CD8-positive, alpha-beta memory T cell (primary cell): ENCODE results near the gene C14orf132. TPM values are rescaled to one million over a fixed set of nuclear protein-coding genes. Genes with fewer than 3 reads are reported as not detected.

Source experiments
- CTCF ChIA-PET: fragments of 350-600 bp; sonication (Branson Sonifier 250); formaldehyde crosslinking; loops from one replicate; lab custom pipeline; 2021; ENCODE audit warnings: antibody characterized with exemption; lab: Charles Lee
- POLR2A ChIA-PET: fragments of 350-600 bp; sonication (Branson Sonifier 250); formaldehyde crosslinking; loops from one replicate; lab custom pipeline; 2021; ENCODE audit warnings: antibody characterized with exemption; lab: Charles Lee
- DNase-seq, 5 donors: peaks; one replicate each; pipeline versions ENCODE4 v3.0.0 to v3.0.0-alpha.2; 2020 to 2022; ENCODE audit warnings: mixed read lengths in 1 of 5
- H3K27ac ChIP-seq: one replicate; pipeline ENCODE4 v1.7.0; 2013; ENCODE audit warnings: low read depth, mild to moderate bottlenecking, low read length, moderate library complexity
- H3K27me3 ChIP-seq: 2 replicates; pipeline ENCODE4 v1.7.0; 2013; ENCODE audit warnings: low read length, mild to moderate bottlenecking; ENCODE audit not compliant: insufficient read depth, poor library complexity, severe bottlenecking
- H3K36me3 ChIP-seq: 2 replicates; pipeline ENCODE4 v1.7.0; 2013; ENCODE audit warnings: mild to moderate bottlenecking, low read length, moderate library complexity; ENCODE audit not compliant: insufficient read depth
- H3K4me1 ChIP-seq: 2 replicates; pipeline ENCODE4 v1.7.0; 2013; ENCODE audit warnings: mild to moderate bottlenecking, low read length, moderate library complexity; ENCODE audit not compliant: insufficient read depth
- H3K4me3 ChIP-seq: 2 replicates; pipeline ENCODE4 v1.7.0; 2013; ENCODE audit warnings: mild to moderate bottlenecking, low read length
- H3K9me3 ChIP-seq: 2 replicates; pipeline ENCODE4 v1.7.0; 2013; ENCODE audit warnings: mild to moderate bottlenecking, low read length
- H3K27ac Mint-ChIP-seq, 8 donors: one replicate each; pipeline ENCODE4 v1.8.0; 2020 to 2021; ENCODE audit warnings: mixed read lengths in 8 of 8, mild to moderate bottlenecking in 6 of 8, inconsistent platforms in 3 of 8, moderate library complexity in 3 of 8
- H3K27me3 Mint-ChIP-seq, 2 donors: one replicate each; pipeline ENCODE4 v1.8.0; 2020 to 2021; ENCODE audit warnings: mixed read lengths in 2 of 2, mild to moderate bottlenecking in 1 of 2, moderate library complexity in 1 of 2
- H3K36me3 Mint-ChIP-seq, 3 donors: one replicate each; pipeline ENCODE4 v1.8.0; 2020 to 2021; ENCODE audit warnings: mixed read lengths in 3 of 3, inconsistent platforms in 1 of 3, mild to moderate bottlenecking in 1 of 3
- H3K4me1 Mint-ChIP-seq, 3 donors: one replicate each; pipeline ENCODE4 v1.8.0; 2020 to 2021; ENCODE audit warnings: mixed read lengths in 3 of 3, inconsistent platforms in 1 of 3, mild to moderate bottlenecking in 1 of 3
- H3K4me3 Mint-ChIP-seq, 7 donors: one replicate each; pipeline ENCODE4 v1.8.0; 2020 to 2021; ENCODE audit warnings: mixed read lengths in 7 of 7, mild to moderate bottlenecking in 6 of 7, moderate library complexity in 4 of 7, inconsistent platforms in 2 of 7
- H3K9me3 Mint-ChIP-seq, 5 donors: one replicate each; pipeline ENCODE4 v1.8.0; 2020 to 2022; ENCODE audit warnings: mixed read lengths in 5 of 5, mild to moderate bottlenecking in 3 of 5, moderate library complexity in 2 of 5, inconsistent platforms in 1 of 5
- polyA plus RNA-seq: library from polyadenylated mRNA; unstranded; fragments of 300-500 nt; fragmentation: Illumina TruSeq; gene quantifications from one replicate; pipeline ENCODE4 v1.2.3, GENCODE V29; 2021
- total RNA-seq, 2 experiments: library from RNA; stranded (reverse); gene quantifications; one replicate each; pipeline ENCODE4 v1.2.3, GENCODE V29; 2021

C14orf132 gene
- total and polyA plus RNA-seq, 3 experiments from 2014 or later = 0.29 to 0.61 (median 0.58) TPM

DNA sequence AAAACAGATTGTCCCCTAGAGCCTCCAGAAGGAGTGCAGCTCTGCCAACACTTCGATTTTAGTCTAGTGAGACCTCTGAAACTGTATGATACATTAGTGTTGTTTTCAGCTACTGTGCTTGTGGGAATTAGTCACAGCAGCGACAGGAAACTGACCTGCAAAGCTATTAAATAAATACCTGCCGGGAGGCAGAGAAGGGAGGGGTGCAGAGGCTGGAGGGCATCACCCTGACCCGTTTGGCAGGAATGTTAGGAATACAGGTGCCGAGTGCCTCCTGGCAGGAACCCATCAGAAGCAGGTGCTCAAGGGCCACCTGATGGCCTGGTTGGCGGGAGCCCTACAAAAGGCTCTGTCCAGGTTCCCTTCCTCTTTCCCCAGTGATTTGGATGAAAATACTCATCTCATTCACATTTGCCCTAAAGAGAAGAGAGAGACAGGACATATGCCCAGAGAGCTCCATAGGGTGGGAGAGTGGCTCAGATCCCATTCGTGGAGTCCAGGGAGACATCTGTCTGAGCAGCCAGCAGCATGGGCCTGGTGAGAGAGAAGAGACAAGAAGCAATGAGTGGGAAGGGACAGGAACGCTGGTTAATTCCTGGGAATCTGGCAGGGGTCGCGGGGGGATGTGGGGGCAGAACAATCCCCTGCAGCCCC lies 44.6 kb downstream of the C14orf132 start:
- no peaks in the 10 kb centered on the region for H3K4me1 Mint-ChIP-seq
- Histone ChIP-seq H3K27me3 (no peaks in the 10 kb centered on the region), H3K36me3 (no peaks in the 10 kb centered on the region), H3K9me3 (no peaks in the 10 kb centered on the region), H3K4me1 (no peaks in the 10 kb centered on the region), H3K4me3 (no peak overlapping the region), H3K27ac (no peak overlapping the region)
- CTCF ChIA-PET = interaction anchor here (1.5 kb wide), 1 partner anchor 15 kb away, joined by 4 read pairs; no protein-coding TSS in a partner anchor
- H3K4me3 Mint-ChIP-seq = no peak overlapping the region
- no peak for DNase-seq
- H3K27me3 Mint-ChIP-seq = peaks cover 18 to 39% of the 10 kb centered on the region in 2 donors
- no peak overlapping the region for H3K27ac Mint-ChIP-seq
- H3K36me3 Mint-ChIP-seq = no peaks in the 10 kb centered on the region
- POLR2A ChIA-PET = no interaction called here
- H3K9me3 Mint-ChIP-seq = peaks cover 0 to 5% (median 0%) of the 10 kb centered on the region in 5 donors

DNA sequence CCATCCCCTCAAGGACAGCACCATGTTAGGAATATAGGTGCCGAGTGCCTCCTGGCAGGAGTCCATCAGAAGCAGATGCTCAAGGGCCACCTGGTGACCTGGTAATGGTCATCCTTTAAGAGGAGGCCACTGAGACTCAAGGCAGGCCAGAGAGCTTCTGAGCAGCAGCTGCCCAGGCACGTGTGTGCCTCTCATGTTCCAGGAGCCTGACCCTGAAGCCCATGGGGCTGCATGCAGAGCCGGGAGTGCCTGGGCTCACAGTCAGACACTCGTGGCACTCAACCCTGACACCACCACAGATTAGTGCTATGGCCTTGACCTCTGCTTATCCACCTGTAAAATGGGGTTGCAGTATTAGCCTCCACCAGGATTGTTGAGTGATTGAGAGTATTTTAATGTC lies 45.6 kb downstream of the C14orf132 start:
- H3K4me3 ChIP-seq = no peak overlapping the region
- no peaks in the 10 kb centered on the region for H3K4me1 Mint-ChIP-seq
- no peak for DNase-seq
- H3K27me3 ChIP-seq = no peaks in the 10 kb centered on the region
- peaks cover 0 to 5% (median 0%) of the 10 kb centered on the region in 5 donors for H3K9me3 Mint-ChIP-seq
- no peaks in the 10 kb centered on the region for H3K4me1 ChIP-seq
- no peaks in the 10 kb centered on the region for H3K9me3 ChIP-seq
- H3K36me3 ChIP-seq = no peaks in the 10 kb centered on the region
- no peaks in the 10 kb centered on the region for H3K36me3 Mint-ChIP-seq
- H3K27me3 Mint-ChIP-seq = peaks cover 13 to 34% of the 10 kb centered on the region in 2 donors
- H3K4me3 Mint-ChIP-seq = no peak overlapping the region
- H3K27ac ChIP-seq = no peak overlapping the region
- ChIA-PET CTCF (no interaction called here), POLR2A (no interaction called here)
- H3K27ac Mint-ChIP-seq = no peak overlapping the region

DNA sequence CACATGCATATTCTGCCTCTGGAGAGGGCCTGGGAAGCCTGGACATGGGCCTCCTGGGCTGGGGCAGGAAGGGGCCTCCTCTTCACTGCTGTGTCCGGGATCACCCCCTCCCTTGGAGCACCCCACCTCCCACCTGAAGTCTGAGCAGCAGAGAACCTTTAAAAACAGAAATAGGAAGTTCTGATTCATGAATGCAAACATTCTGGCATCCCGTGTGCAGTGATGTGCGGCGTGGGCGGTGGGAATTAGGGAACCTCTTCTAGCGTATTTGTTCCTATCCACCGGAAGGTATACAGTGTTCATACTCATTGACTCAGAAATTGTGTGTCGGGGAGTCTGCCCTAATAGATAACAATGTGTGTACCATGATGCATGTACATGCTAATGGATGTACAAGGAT lies 46.2 kb downstream of the C14orf132 start:
- Histone ChIP-seq H3K36me3 (no peaks in the 10 kb centered on the region), H3K4me1 (no peaks in the 10 kb centered on the region), H3K27ac (no peak overlapping the region), H3K9me3 (no peaks in the 10 kb centered on the region), H3K27me3 (no peaks in the 10 kb centered on the region), H3K4me3 (no peak overlapping the region)
- ChIA-PET CTCF (no interaction called here), POLR2A (no interaction called here)
- Mint-ChIP-seq H3K4me3 (no peak overlapping the region), H3K27ac (no peak overlapping the region), H3K4me1 (no peaks in the 10 kb centered on the region), H3K36me3 (no peaks in the 10 kb centered on the region), H3K9me3 (peaks cover 0 to 5% (median 0%) of the 10 kb centered on the region in 5 donors), H3K27me3 (peaks cover 13 to 34% of the 10 kb centered on the region in 2 donors)
- DNase-seq = no peak

DNA sequence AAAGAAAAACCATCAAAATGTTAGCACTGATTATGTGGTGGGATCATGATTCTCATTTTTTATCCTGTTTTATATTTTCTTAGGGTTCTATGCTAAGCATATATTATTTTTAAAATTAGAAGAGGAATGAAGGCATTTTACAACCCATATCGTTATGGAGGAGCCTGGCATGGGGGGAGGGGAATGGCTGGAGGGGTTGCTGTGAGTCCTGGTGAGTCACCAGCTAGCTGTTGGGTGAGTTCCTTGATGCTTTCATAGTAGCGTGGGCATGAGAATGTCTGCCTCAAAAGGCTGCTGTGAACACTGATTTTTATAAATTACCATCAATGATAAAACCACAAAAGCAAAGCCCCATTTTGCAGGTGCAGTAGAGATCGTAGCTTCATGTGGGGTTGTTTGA lies 46.9 kb downstream of the C14orf132 start:
- peaks cover 11 to 32% of the 10 kb centered on the region in 2 donors for H3K27me3 Mint-ChIP-seq
- H3K27me3 ChIP-seq = no peaks in the 10 kb centered on the region

DNA sequence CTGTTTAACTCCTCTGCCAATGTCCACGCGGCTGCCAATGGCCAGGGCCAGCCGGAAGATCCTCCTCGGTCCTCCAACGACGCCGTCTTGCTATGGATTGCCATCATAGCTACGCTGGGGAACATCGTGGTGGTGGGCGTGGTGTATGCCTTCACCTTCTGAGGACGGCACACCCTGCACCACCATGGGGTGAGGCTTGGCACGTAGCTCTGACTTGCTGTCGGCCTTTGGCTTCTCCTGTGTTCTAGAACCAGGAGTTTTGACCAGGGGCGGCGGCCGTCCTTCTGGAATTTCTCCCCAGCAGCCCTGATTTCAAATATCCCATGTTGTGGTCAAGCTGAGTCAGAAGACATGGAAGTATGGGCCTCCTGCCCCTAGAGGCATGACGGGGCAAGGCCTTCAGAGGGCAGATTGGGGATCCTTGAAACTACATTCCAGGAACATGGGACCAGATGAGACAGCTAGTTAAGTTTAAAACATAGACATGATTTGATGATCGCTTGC lies 47.5 kb downstream of the C14orf132 start:
- H3K27me3 Mint-ChIP-seq = peaks cover 9 to 29% of the 10 kb centered on the region in 2 donors
- no peaks in the 10 kb centered on the region for H3K36me3 Mint-ChIP-seq
- H3K27ac Mint-ChIP-seq = no peak overlapping the region
- DNase-seq = no peak
- no peaks in the 10 kb centered on the region for H3K4me1 ChIP-seq
- CTCF ChIA-PET = no interaction called here
- H3K9me3 ChIP-seq = no peaks in the 10 kb centered on the region
- H3K27me3 ChIP-seq = no peaks in the 10 kb centered on the region
- H3K27ac ChIP-seq = no peak overlapping the region
- POLR2A ChIA-PET = no interaction called here
- no peaks in the 10 kb centered on the region for H3K36me3 ChIP-seq
- H3K4me1 Mint-ChIP-seq = no peaks in the 10 kb centered on the region
- no peak overlapping the region for H3K4me3 ChIP-seq
- H3K9me3 Mint-ChIP-seq = no peaks in the 10 kb centered on the region
- no peak overlapping the region for H3K4me3 Mint-ChIP-seq

More for the DNA sequence above, 46.9 kb downstream of the C14orf132 start:
- H3K27ac ChIP-seq = no peak overlapping the region
- H3K4me1 Mint-ChIP-seq = no peaks in the 10 kb centered on the region
- H3K4me3 ChIP-seq = no peak overlapping the region
- H3K36me3 ChIP-seq = no peaks in the 10 kb centered on the region
- H3K9me3 ChIP-seq = no peaks in the 10 kb centered on the region
- H3K4me1 ChIP-seq = no peaks in the 10 kb centered on the region
- peaks cover 0 to 2% (median 0%) of the 10 kb centered on the region in 5 donors for H3K9me3 Mint-ChIP-seq
- ChIA-PET CTCF (no interaction called here), POLR2A (no interaction called here)
- no peak for DNase-seq
- H3K36me3 Mint-ChIP-seq = no peaks in the 10 kb centered on the region
- no peak overlapping the region for H3K27ac Mint-ChIP-seq
- H3K4me3 Mint-ChIP-seq = no peak overlapping the region

DNA sequence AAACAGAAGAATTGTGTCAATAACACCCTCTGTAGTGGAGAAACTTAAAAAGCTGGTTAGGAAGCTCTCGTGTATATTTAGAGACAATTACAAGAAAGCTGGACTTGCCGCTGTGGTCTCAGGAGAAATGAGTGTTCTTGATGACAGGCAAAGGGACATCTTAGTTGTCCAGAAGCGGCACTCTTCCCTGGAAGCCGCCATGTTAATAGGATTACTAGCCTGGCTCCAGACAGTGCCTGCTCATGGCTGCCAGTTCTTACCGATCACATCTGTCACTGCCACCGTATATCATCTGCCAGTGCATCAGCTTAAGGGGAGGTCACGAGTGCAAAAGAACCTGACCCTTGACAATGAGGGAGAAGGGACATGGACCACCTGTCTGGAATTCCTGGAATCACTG lies 48.9 kb downstream of the C14orf132 start:
- Mint-ChIP-seq H3K4me3 (no peak overlapping the region), H3K36me3 (no peaks in the 10 kb centered on the region), H3K9me3 (no peaks in the 10 kb centered on the region), H3K27ac (no peak overlapping the region), H3K27me3 (peaks cover 9 to 27% of the 10 kb centered on the region in 2 donors), H3K4me1 (no peaks in the 10 kb centered on the region)
- no peak overlapping the region for H3K4me3 ChIP-seq
- no peaks in the 10 kb centered on the region for H3K9me3 ChIP-seq
- H3K27ac ChIP-seq = no peak overlapping the region
- no peak for DNase-seq
- H3K4me1 ChIP-seq = no peaks in the 10 kb centered on the region
- ChIA-PET POLR2A (no interaction called here), CTCF (no interaction called here)
- H3K27me3 ChIP-seq = no peaks in the 10 kb centered on the region
- H3K36me3 ChIP-seq = no peaks in the 10 kb centered on the region

DNA sequence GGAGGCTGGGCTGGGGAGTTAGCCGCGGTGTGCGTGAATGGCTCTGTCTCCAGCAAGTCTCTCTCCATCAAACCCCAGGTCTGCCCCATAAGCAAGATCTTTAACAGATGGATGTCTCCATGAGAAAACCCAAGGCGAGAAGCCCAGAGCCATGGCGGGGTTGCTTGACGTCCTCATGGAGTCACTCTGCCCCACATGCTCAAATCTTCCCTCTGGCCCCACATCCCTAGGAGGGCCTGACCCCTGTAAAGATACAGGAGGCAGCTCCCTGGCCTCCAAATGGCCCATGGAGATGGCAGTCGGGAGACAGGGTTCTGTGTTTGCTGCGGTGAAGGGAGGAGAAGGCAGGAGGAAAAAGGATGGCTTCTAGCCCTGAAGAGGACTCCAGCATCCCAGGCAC lies 49.3 kb downstream of the C14orf132 start:
- Histone ChIP-seq H3K36me3 (no peaks in the 10 kb centered on the region), H3K27me3 (no peaks in the 10 kb centered on the region), H3K9me3 (no peaks in the 10 kb centered on the region), H3K4me1 (no peaks in the 10 kb centered on the region), H3K4me3 (no peak overlapping the region), H3K27ac (no peak overlapping the region)
- POLR2A ChIA-PET = no interaction called here
- Mint-ChIP-seq H3K9me3 (no peaks in the 10 kb centered on the region), H3K27me3 (peaks cover 9 to 23% of the 10 kb centered on the region in 2 donors), H3K4me1 (no peaks in the 10 kb centered on the region), H3K27ac (no peak overlapping the region), H3K36me3 (no peaks in the 10 kb centered on the region), H3K4me3 (no peak overlapping the region)
- CTCF ChIA-PET = no interaction called here
- no peak for DNase-seq

DNA sequence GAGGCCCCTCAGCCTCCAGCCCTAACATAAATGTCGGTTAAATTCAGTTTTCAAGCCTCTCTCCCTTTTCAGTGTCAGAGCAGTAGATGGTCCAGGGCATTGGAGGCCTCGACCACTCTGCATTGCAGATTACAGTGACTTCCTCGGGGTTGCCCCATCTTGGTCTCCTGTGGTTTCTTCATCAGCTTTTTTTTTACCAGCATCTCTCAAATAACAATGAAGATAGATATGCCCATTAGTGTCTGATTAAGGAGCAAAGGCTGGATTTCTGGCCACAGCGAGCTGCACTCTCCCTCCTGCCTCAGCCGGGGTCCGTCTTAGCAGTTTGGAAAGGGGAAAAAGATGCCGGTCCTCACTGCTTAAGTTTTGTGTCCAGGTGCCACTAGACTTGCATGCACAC lies 49.7 kb downstream of the C14orf132 start:
- no peaks in the 10 kb centered on the region for H3K36me3 ChIP-seq
- no peaks in the 10 kb centered on the region for H3K4me1 Mint-ChIP-seq
- H3K4me3 ChIP-seq = no peak overlapping the region
- H3K36me3 Mint-ChIP-seq = no peaks in the 10 kb centered on the region
- no peaks in the 10 kb centered on the region for H3K4me1 ChIP-seq
- H3K27ac ChIP-seq = no peak overlapping the region
- H3K9me3 Mint-ChIP-seq = no peaks in the 10 kb centered on the region
- POLR2A ChIA-PET = no interaction called here
- no peak for DNase-seq
- H3K27me3 Mint-ChIP-seq = peaks cover 6 to 21% of the 10 kb centered on the region in 2 donors
- no peaks in the 10 kb centered on the region for H3K9me3 ChIP-seq
- no peaks in the 10 kb centered on the region for H3K27me3 ChIP-seq
- CTCF ChIA-PET = no interaction called here
- H3K27ac Mint-ChIP-seq = no peak overlapping the region
- H3K4me3 Mint-ChIP-seq = no peak overlapping the region
